Endothelial cell (in vitro differentiated cells): ENCODE results near the gene DIDO1. TPM values are rescaled to one million over a fixed set of nuclear protein-coding genes. Genes with fewer than 3 reads are reported as not detected.
"Not testable (repeated sequence)": the region's sequence is repeated elsewhere in the genome, so short reads cannot be mapped to it uniquely, and the experiment has no call there.

ENCODE experiments used
- DNase-seq: peaks from one replicate; pipeline ENCODE4 v3.0.0; 2021; ENCODE audit warnings: low spot score
- H3K27ac Mint-ChIP-seq: one replicate; pipeline ENCODE4 v1.8.0; 2021; ENCODE audit warnings: mixed read lengths, inconsistent platforms; ENCODE audit not compliant: unreplicated experiment
- H3K27me3 Mint-ChIP-seq: one replicate; pipeline ENCODE4 v1.8.0; 2021; ENCODE audit warnings: mild to moderate bottlenecking, moderate library complexity, mixed read lengths, inconsistent platforms; ENCODE audit not compliant: unreplicated experiment
- H3K36me3 Mint-ChIP-seq: one replicate; pipeline ENCODE4 v1.8.0; 2021; ENCODE audit warnings: mild to moderate bottlenecking, low read depth, mixed read lengths, inconsistent platforms; ENCODE audit not compliant: unreplicated experiment
- H3K4me1 Mint-ChIP-seq: one replicate; pipeline ENCODE4 v1.8.0; 2021; ENCODE audit warnings: mild to moderate bottlenecking, mixed read lengths, inconsistent platforms; ENCODE audit not compliant: unreplicated experiment
- H3K4me3 Mint-ChIP-seq: one replicate; pipeline ENCODE4 v1.8.0; 2021; ENCODE audit warnings: mild to moderate bottlenecking, mixed read lengths, inconsistent platforms; ENCODE audit not compliant: unreplicated experiment
- H3K9me3 Mint-ChIP-seq: one replicate; pipeline ENCODE4 v1.8.0; 2021; ENCODE audit warnings: mixed read lengths, inconsistent platforms; ENCODE audit not compliant: unreplicated experiment
- total RNA-seq: library from RNA; stranded (reverse); fragmentation: NEBNext Ultra II Directional; extraction: Animal tissue kit (Norgen Biotek cat#: 25700); gene quantifications from one replicate; pipeline ENCODE4 v1.2.1, GENCODE V29; 2021; ENCODE audit not compliant: unreplicated experiment
- TF ChIP-seq, protein P1 (sequence below): fragments of 200-600 bp; sonication (generic); IDR thresholded peaks from one replicate; pipeline ENCODE4 v1.5.0; 2021; ENCODE audit warnings: antibody characterized with exemption; ENCODE audit not compliant: unreplicated experiment

Gene DIDO1
- total RNA-seq, 1 donor from 2014 or later, result 61.0 TPM

DNA sequence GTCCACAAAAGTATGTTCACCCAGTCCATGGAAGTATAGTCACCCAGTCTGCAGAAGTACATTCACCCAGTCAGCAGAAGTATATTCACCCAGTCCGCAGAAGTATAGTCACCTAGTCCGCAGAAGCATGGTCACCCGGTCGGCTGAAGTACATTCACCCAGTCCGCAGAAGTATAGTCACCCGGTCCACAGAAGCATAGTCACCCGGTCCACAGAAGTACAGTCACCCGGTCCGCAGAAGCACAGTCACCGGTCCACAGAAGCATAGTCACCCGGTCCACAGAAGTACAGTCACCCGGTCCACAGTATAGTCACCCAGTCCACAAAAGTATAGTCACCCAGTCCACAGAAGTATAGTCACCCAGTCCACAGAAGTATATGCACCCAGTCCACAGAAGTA, 73.5 kb downstream of the DIDO1 start:
- Mint-ChIP-seq H3K36me3 (peaks cover 25% of the 10 kb centered on the region), H3K27me3 (peaks cover 15% of the 10 kb centered on the region), H3K4me3 (peak overlapping the region; percentile 17), H3K4me1 (peaks cover 11% of the 10 kb centered on the region), H3K27ac (no peak overlapping the region), H3K9me3 (peaks cover 3% of the 10 kb centered on the region)
- TF ChIP-seq, protein P1, sequence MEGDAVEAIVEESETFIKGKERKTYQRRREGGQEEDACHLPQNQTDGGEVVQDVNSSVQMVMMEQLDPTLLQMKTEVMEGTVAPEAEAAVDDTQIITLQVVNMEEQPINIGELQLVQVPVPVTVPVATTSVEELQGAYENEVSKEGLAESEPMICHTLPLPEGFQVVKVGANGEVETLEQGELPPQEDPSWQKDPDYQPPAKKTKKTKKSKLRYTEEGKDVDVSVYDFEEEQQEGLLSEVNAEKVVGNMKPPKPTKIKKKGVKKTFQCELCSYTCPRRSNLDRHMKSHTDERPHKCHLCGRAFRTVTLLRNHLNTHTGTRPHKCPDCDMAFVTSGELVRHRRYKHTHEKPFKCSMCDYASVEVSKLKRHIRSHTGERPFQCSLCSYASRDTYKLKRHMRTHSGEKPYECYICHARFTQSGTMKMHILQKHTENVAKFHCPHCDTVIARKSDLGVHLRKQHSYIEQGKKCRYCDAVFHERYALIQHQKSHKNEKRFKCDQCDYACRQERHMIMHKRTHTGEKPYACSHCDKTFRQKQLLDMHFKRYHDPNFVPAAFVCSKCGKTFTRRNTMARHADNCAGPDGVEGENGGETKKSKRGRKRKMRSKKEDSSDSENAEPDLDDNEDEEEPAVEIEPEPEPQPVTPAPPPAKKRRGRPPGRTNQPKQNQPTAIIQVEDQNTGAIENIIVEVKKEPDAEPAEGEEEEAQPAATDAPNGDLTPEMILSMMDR, result no peak
- DNase-seq, result no peak

DNA sequence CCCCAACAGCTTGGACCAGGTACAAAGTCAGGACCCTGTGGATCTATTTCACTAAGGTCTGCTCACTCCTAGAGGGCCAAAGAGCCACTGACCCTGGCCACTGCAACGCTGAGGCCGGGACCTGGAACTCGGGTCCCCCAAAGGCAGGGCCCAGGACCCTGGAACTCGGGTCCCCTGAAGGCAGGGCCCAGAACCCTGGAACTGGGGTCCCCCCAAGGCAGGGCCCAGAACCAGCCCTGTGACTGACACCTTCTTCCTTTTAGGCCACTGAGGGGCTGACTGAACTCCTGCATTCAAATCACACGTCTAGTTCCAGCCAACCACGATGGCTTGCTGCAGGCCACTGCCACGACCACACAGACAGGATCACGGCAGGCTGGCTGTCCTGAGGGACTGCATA, 74.1 kb downstream of the DIDO1 start:
- Mint-ChIP-seq H3K36me3 (peaks cover 19% of the 10 kb centered on the region), H3K4me1 (peaks cover 5% of the 10 kb centered on the region), H3K4me3 (no peak overlapping the region), H3K27ac (no peak overlapping the region), H3K9me3 (peaks cover under 1% of the 10 kb centered on the region), H3K27me3 (peaks cover 11% of the 10 kb centered on the region)
- DNase-seq, result no peak
- TF ChIP-seq, protein P1, result no peak

DNA sequence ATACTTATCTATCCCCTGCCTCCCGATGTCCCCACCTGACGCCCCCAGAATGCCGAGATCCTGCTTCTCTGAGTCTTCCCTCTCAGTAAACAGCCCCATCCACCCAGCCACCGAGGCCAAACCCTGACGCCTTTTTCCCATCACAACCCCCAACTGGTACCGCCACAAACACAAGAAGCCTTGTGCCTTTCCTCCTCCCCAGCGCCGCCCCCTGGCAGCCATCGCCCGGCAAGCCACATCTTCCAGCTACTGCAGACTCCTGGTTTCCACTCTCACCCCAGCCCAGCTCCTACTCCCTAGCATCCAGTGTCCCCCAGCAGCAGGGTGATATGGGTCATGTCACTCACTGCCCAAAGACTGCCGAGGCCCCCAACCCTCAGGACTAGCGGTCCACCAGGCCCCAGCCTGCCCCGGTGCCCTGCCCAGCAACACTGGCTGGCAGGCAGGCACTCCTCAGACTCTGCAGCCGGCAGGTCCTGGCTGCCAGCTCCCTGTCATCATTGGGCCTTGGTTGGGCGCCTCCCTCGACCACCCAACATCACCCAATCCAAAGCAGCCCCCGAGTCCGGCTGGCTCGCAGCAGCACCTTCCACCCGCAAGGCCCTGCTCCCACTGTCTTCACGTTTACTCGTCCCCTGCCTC, 75.9 kb downstream of the DIDO1 start:
- H3K36me3 Mint-ChIP-seq, result peaks cover 21% of the 10 kb centered on the region
- H3K27me3 Mint-ChIP-seq, result peaks cover 7% of the 10 kb centered on the region
- no peaks in the 10 kb centered on the region for H3K9me3 Mint-ChIP-seq
- TF ChIP-seq, protein P1, result no peak
- H3K4me3 Mint-ChIP-seq, result peak overlapping the region; percentile 4
- peak overlapping the region; percentile 45 for H3K27ac Mint-ChIP-seq
- H3K4me1 Mint-ChIP-seq, result no peaks in the 10 kb centered on the region
- DNase-seq, result no peak

DNA sequence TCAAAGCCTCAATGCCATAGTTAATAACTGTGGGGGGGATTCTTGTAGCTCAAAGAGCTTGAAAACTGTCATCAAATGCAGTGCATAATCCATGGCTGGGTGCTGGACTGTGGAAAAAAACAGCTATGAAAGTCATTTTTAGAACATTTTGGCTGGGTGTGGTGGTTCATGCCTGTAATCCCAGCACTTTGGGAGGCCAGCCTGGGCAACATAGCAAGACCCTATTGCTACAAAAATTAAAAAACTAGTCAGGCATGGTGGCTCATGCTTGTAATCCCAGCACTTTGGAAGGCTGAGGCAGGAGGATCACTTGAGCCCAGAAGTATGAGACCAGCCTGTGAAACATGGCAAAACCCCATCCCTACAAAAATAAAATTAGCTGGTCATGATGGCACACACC, 76.9 kb downstream of the DIDO1 start:
- TF ChIP-seq, protein P1, result no peak
- Mint-ChIP-seq H3K4me3 (no peak overlapping the region), H3K9me3 (no peaks in the 10 kb centered on the region), H3K4me1 (no peaks in the 10 kb centered on the region), H3K27me3 (peaks cover 7% of the 10 kb centered on the region), H3K36me3 (peaks cover 24% of the 10 kb centered on the region), H3K27ac (no peak overlapping the region)
- no peak for DNase-seq

DNA sequence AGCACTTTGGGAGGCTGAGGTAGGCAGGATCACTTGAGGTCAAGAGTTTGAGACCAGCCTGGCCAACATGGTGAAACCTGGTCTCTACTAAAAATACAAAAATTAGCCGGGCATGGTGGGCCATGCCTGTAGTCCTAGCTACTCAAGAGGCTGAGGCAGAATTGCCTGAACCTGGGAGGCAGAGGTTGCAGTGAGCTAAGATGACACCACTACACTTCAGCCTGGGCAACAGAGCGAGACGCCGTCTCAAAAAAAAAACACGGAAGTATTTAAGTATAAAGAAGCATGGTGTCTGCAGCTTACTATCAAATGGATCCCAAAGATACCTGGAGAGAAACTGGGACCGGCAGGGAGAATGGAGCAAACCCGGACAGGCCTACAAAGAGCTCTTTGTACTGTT, 77.4 kb downstream of the DIDO1 start:
- H3K4me1 Mint-ChIP-seq, H3K9me3 Mint-ChIP-seq: not testable (repeated sequence)

More for the DNA sequence above, 77.4 kb downstream of the DIDO1 start:
- not testable (repeated sequence) for DNase-seq, H3K4me3 Mint-ChIP-seq, H3K27ac Mint-ChIP-seq, H3K27me3 Mint-ChIP-seq
- H3K36me3 Mint-ChIP-seq, result peaks cover 20% of the 10 kb centered on the region
